ENCODE results near the gene WWOX.
A peak's percentile ranks its signal among the peaks of the same experiment; 100 is the strongest.

The WWOX gene

GRCh38 chr16:78696797-78697196 lies 597.3 kb downstream of the WWOX start:
- no peak for TF ChIP-seq CTCF (IDR thresholded peaks at IDR 0.05; ENCODE audit: insufficient read depth, missing control alignments)
- DNase-seq (ENCODE audit: insufficient read length, low spot score), result no peak
- FAIRE-seq, result no peak

- DNase-seq (ENCODE audit: insufficient read length, low spot score) (no peak), FAIRE-seq (no peak)
- no peak for TF ChIP-seq CTCF (IDR thresholded peaks at IDR 0.05; ENCODE audit: insufficient read depth, missing control alignments)
These were observed 598.0 kb downstream of the WWOX start for GRCh38 chr16:78697426-78697825.

GRCh38 chr16:78703936-78704335 lies 604.5 kb downstream of the WWOX start:
- DNase-seq (ENCODE audit: insufficient read length, low spot score) (no peak), FAIRE-seq (no peak)
- no peak for TF ChIP-seq CTCF (IDR thresholded peaks at IDR 0.05; ENCODE audit: insufficient read depth, missing control alignments)

- FAIRE-seq (no peak), DNase-seq (ENCODE audit: insufficient read length, low spot score) (no peak)
- no peak for TF ChIP-seq CTCF (IDR thresholded peaks at IDR 0.05; ENCODE audit: insufficient read depth, missing control alignments)
These were observed 605.0 kb downstream of the WWOX start for GRCh38 chr16:78704416-78704815.

- DNase-seq (ENCODE audit: insufficient read length, low spot score) (no peak), FAIRE-seq (no peak)
- TF ChIP-seq CTCF (IDR thresholded peaks at IDR 0.05; ENCODE audit: insufficient read depth, missing control alignments), result peak; percentile 53
These were observed 606.2 kb downstream of the WWOX start for GRCh38 chr16:78705694-78706093.

GRCh38 chr16:78706637-78707036 lies 607.2 kb downstream of the WWOX start:
- DNase-seq (ENCODE audit: insufficient read length, low spot score) (no peak), FAIRE-seq (no peak)
- no peak for TF ChIP-seq CTCF (IDR thresholded peaks at IDR 0.05; ENCODE audit: insufficient read depth, missing control alignments)

- no peak for TF ChIP-seq CTCF (IDR thresholded peaks at IDR 0.05; ENCODE audit: insufficient read depth, missing control alignments)
- FAIRE-seq (no peak), DNase-seq (ENCODE audit: insufficient read length, low spot score) (no peak)
These were observed 609.9 kb downstream of the WWOX start for GRCh38 chr16:78709137-78709884.
